GM18502 (cell line): ENCODE results near the gene SNX2.

Experiments used
- ATAC-seq: cut with Tn5 transposase; IDR thresholded peaks from one replicate; pipeline ENCODE4 v1.9.1; 2021; ENCODE audit warnings: mild to moderate bottlenecking; ENCODE audit not compliant: unreplicated experiment, poor library complexity

Gene SNX2

DNA sequence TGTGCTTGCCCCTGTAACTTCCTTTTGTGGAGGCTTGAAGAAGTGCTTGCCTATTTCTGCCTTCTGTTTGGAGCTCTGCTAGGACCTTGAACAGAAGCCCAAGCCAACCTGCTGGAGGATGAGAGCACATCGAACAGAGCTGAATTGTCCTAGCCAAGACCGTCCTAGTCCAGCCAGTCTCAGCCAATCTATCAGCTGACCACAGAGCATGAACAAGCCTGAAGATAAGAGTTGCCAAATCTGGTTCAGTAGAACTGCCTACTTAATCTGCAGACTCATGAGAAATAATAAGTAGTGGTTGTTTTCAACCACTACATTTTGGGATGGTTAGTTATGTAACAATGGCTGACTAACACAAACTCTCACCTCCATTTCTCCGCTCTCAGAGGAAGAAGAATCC is 4.4 kb upstream of the SNX2 start:
- ATAC-seq, result no peak

DNA sequence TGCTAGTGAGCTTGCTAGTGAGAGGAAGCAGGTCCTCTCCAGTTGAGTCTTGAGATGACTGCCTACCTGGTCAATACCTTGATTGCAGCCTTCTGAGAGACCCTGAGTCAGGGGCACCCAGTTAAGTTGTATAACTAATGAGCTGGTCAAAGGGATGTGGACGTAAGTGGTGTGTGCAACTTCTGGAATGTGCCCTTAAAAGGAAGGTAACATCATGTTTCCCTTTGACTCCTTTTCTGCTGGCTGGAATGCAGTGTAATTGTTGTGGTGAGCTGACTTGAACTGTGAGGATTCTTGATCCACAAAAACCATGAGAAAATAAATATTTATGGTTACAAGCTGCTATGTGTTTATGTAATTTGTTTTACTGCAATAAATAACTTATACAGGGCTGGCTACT is 2.4 kb upstream of the SNX2 start:
- ATAC-seq, result no peak

DNA sequence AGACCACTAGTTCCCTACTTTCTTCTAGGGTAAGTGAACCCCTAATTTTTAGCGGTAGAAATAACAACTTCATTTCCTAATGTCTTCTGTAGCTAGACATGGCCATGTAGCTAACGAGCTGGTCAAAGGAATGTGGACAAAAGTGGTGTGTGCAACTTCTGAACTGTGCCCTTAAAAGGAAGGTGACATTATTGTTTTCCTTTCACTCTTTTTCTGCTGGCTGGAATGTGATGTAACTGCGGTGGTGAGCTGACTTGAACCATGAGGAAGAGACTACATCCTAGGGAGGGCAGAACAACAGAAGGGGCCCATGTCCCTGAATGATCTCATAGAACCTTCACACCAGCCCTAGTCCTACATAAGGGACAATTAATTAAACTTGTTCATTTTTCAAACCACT is 1.3 kb upstream of the SNX2 start:
- ATAC-seq, result no peak

DNA sequence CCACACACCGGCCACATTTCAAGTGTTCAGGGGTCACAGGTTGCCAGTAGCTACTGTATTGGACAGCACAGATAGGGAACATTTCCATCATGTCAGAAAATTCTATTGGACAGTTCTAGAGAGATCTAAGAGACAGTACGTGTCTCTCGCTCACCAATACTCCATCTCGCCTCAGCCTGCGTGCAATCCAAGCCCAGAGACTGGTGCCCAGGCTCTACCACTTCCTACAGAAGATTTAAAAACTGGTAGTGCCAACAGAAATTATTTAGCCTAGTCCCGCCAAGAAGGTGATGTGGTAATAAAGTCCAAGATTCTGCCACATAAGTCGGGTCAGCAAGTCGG is 390 bp upstream of the SNX2 start:
- peak; percentile 52 for ATAC-seq

DNA sequence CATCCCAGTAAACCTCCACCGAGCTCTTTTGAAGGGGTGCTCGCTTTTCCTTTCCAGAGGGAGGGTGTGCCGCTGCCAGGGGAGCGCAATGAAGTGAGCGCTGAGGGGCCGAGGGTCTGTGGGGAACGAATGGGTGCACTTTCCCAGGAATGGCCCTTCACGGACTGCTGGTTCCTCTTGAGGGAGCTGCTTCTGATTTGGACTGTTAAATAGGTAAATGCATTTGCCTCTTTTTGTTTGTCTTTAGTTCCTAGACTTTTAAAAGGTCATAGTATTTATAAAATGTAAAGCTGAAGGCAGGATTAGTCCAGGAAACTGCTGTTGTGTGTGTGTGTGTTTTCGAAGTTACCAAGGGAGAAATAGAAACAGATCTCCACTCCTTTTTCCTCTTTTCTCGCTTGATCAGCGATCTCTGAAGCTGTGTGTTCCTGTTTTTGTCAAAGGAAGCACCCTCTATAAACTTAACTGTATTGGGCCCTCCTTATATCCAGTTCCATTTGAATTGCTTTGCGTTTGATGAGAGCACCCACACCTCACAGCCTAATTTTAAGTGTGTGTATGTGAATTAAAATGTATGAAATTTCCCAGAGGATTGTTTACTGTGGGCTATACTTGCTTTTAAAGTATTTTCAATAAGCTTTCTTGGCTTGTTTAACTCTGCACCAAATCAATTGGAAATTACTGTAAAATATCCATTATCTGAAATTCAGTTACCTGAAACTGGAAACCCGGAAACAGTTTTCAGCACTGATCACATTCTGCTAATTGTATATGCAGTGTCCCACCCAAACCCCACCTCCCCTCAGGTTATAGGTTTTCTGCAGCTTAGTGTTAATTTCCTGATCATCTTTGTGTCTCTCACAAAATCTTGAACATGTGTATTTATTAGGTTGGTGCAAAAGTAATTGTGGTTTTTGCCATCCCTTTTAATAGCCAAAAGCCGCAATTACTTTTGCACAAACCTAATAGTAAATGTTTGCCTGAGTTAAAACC is 966 bp downstream of the SNX2 start:
- ATAC-seq, result no peak

DNA sequence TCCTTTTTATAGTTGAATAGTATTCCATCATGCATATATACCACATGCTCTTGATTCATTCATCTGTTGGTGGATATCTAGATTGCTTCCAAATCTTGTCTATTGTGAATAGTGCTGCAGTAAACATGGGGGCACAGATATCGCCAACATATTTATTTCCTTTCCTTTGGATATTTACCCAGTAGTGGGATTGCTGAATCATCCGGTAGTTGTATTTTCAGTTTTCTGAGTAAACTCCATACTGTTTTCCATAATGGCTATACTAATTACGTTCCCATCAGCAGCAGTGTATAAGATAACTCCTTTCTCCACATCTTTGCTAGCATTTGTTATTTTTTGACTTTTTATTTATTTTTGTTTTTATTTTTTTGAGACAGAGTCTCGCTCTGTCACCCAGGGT is 3.3 kb downstream of the SNX2 start:
- ATAC-seq, result no peak

DNA sequence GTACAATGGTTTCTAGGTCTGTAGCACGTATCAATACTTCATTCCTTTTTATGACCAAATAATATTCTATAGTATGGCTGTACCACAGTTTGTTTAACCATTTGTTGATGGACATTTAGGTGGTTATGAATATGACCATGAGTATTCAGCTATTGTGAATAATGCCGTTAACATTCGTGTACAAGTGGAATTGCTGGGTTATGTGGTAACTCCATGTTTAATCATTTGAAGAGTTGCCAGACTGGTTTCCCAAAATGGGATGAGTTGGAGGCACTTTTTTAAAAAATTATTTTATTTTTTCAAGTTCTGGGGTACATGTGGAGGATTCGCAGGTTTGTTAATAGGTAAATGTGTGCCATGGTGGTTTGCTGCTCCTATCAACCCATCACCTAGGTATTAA is 4.6 kb downstream of the SNX2 start:
- no peak for ATAC-seq

DNA sequence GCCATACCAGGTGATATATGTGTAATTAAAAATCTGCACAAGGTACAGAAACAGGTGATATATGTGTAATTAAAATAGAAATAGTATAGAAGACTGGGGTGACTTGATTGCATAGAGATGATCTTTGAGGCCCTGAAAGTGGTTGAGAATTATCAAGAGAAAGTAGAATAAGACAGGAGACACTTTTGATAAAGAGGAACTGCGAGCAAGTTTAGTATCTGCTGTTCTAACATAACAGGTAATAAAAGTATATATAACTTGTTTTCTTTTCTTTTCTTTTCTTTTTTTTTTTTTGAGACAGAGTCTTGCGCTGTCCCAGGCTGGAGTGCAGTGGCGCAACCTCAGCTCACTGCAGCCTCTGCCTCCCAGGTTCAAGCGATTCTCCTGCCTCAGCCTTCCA is 5.4 kb downstream of the SNX2 start:
- no peak for ATAC-seq

DNA sequence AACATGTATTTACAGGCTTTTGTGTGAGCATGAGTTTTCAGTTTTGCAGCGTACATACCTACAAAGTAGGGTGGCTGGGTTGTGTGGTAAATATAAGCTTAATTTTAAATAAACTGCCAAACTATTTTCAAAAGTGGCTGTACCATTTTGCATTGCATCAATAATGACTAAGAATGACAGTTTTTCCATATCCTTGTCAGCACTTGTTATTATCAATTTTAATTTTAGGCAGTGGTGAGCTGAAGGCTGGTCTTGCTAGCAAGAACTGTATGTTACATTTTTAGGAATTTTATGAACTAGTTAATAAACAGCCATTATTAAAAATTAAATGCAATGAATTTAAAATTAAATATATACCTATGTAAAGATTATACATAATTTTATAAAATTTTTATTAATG is 6.6 kb downstream of the SNX2 start:
- no peak for ATAC-seq

DNA sequence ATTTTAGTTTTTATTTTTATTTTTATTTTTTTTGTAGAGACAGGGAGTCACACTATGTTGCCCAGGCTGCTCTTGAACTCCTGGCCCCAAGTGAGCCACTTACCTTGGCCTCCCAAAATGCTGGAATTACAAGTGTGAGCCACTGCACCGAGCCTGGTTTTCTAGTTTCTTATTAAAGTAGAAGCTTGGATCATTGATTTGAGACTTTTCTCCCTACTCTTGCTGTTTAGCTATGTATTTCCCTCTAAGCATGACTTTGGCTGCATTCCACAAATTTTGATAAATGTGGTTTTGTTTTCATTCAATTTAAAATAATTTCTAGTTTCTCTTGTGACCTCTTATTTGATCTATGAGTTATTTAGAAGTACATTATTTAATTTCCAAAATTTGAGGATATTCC is 10.4 kb downstream of the SNX2 start:
- no peak for ATAC-seq

DNA sequence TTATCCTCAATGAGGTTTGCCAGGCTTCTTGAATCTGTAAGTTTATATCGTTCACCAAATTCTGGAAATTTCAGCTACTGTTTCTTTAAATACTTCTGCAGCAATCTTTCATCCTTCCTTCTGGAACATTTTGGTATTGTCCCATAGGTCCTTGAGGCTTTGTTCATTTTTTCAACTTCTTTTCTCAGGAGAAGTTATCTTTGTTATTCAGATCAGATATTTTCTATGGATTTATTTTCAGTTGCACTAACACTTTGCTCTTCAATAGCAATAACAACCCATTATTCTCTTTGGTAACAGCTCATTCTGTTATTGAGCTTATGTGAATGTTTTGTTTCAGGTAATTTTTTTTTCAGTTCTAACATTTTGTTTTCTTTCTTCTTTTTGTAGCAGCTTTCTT is 13.5 kb downstream of the SNX2 start:
- no peak for ATAC-seq

DNA sequence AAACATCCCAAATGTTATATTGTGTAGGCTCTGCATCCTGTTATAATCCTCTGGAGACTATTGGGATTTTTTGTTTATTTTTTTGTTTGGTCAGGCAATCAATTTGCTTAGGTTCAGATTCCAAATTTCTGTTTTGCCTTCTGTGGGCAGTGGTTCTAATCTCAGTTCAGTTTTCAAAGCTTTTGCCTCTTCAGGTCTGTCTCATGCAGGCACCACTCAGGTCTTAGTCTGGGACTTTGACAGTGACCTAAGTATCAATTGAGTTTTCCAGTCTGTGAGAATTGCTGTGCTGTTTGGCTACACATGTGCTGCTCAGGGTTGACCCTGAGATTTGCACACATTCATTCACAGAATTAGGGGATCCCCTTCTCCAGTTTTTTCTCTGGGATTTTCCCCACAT is 14.1 kb downstream of the SNX2 start:
- ATAC-seq, result peak; percentile 72

DNA sequence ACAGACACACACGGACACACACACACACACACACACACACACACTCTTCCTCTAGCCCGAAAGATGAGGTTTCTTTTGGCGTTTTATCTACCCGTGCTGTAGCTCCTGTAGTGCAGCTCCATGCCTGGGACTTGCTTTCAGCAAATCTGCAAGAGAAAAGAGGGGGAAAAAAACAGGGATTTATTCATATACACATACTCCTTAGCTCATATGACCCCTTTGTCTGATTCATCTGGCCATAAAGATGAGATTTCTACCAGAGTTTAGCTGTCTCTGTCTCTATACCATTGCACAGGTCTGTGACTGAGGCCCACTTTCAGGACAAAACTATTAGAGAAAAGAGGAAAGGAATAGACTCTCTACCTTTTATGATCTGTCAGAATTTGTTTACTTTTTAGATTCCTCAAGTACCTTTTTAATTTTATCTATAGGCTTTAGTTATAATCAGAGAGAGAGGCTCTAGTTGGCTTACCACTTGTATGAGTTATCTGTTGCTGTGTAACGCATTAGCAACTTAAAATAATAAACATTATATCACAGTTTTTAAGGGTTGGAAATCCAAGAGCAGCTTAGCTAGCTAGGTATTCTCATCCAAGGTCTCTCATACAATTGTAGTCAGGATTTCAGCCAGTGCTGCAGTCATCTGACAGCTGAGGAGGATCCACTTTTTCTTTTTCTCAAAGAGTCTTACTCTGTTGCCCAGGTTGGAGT is 14.7 kb downstream of the SNX2 start:
- ATAC-seq, result no peak

DNA sequence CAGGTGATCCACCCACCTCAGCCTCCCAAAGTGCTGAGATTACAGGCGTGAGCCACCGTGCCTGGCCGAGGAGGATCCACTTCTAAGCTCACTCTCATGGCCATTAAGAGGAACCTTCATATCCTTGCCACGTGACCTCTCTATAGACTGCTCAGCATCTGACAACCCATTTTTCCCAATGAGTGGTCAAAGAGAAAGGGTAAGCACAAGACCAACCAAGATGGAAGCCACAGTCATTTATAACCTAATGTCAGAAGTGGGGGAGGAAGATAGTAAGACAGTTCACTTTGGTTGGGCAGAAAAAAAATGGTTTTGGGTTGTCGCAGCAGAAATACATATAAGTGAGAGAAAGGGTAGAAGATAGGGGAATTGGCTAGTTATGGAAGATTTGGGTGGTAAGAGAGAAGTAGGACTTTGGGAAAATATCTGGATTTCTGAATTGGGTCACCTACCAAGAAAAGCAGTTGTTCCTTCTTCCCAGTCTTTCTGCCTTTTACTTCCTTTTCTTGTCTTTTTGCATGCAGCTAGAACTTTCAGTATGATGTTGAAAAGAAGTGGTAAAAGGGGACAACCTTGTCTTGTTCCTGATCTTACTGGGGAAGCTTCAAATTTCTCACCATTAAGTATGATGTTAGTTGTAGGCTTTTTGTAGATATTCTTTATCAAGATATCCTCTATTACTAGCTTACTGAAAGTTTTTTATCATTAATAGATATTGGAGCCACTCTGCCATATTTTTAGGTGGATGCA is 15.6 kb downstream of the SNX2 start:
- ATAC-seq, result no peak

DNA sequence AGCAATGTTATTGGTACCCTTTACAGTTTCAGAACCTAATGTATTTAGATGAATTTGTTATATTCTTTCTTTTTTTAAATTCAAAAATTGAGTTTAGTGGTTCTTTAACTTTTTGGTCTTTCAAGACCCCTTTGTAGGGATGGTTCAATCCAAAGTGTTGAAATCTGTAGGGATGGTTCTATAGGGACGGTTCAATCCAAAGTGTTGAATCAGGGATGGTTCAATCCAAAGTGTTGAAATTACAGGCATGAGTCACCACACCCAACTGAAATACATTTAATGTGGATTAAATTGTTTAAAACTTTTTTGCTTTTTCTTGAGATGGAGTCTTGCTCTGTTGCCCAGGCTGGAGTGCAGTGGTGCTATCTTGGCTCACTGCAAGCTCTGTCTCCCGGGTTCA is 30.6 kb downstream of the SNX2 start:
- no peak for ATAC-seq

DNA sequence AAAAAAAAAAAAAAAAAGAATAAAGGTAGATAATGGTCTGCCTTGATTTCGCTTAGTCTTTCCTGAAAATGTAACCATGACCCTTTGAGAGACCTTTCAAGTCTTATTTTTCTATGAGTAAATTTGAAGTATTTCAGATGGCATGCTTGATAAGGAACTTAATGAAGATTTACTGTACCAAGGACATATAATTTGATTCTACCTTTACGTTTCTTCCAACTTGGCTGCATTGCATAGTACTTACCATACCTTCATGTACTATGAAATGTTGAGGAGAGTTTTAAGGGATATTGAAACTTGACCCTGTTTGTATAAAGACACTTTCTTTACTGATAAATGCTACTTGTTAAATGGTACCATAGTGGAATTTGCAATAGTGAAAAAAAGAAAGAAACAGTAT is 35.5 kb downstream of the SNX2 start:
- ATAC-seq, result no peak

DNA sequence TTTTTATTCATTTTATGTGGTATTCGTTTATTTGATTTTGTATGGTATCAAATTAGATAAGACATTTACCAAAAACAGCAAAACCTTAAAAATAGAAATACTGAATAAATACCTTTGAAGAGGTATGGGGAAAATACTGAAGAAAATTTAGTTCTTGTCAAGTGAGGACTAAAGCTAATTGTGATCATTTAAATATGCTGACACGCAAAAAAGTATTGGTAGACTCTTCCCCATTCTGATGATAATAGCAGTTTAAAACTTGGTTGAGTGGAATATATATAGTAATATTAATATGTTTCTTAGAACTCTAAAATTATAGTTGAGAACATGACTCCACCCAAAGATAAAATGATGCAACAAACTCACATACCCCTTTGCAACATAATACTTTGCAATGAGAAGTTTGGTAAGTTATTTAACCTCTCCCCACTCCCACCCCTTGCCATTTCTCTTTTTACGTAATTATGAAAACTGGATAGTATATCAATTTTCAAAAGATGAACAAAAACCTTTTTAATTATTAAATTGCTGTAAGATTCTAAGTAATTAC is 40.4 kb downstream of the SNX2 start:
- ATAC-seq, result no peak

DNA sequence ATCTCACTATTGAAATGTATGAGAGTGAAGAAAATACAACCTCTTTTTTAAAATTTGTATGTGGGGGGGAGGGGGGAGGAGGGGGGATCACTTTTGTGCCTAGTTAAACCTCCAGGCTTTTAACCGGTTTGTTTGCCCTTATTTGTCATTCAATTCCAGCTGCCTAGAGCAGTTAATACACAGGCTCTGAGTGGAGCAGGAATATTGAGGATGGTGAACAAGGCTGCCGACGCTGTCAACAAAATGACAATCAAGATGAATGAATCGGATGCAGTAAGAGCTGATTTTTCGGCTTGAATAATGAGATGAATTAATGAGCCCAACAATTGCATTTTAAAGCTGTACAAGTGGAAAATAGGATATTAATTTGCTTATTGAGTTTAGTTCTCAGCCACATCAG is 41.9 kb downstream of the SNX2 start:
- no peak for ATAC-seq

DNA sequence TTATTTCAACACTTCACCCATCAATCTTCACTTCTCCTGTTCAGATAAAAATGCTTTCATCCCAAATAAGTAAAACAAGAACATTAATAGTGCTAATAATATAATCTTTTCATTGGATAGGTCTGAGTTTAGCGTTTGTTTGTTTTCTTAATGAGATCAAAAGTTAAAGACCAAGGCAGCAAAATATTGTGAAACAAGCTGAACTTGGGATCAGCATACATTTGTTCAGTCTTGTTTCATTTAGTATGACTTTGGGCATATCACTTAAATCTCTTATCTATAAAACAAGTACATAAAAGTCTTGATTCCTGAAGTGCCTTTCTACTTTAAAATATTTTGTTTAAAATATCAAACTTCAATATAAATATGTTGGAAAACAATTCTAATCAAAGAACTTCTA is 57.1 kb downstream of the SNX2 start:
- no peak for ATAC-seq

DNA sequence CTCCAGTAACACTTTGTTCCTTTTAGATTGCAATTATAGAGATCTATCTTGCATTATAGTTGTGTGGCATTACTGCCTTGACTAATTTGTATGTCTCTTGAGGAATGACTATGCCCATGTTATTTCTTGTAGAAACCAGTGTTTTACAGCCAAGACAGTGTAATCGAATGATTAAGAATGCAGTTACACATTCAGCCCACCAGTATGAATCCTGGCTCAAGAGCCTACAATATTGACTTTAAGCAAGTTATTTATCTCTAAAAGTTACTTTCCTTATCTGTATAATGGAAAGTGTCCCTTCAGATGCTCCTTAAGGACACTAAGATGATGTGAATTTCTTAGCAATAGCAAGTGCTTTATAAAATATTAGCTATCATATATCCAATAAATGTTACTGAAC is 60.8 kb downstream of the SNX2 start:
- no peak for ATAC-seq

DNA sequence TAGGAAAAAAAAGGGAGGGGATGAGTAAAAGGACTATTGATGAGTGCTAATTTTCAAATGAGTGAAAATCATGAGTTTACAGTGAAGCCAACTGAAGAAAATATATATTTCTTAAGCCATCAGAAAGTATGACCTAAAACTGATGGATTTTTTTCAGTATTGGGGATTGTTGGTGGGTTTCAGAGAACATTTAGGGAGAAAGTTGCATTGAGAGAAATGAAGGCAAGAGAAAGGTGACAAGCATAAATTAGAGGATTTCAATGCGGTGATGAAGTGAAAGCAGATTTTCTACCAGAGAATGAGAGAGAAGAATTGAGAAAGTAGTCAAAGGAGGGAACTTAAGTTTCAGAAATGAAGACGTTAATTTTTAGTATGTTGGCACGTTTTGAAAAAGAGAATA is 62.1 kb downstream of the SNX2 start:
- no peak for ATAC-seq
